ENCODE results near the gene POLG. TPM values are rescaled to one million over a fixed set of nuclear protein-coding genes. Genes with fewer than 3 reads are reported as not detected.
A peak's percentile ranks its signal among the peaks of the same experiment; 100 is the strongest.

The POLG gene
- total and polyA plus RNA-seq, 2 experiments from 2014 or later, result 28.8 to 74.1 TPM

GRCh38 chr15:89359471-89360293 is 25.1 kb upstream of the POLG start:
- TF ChIP-seq, protein P1, sequence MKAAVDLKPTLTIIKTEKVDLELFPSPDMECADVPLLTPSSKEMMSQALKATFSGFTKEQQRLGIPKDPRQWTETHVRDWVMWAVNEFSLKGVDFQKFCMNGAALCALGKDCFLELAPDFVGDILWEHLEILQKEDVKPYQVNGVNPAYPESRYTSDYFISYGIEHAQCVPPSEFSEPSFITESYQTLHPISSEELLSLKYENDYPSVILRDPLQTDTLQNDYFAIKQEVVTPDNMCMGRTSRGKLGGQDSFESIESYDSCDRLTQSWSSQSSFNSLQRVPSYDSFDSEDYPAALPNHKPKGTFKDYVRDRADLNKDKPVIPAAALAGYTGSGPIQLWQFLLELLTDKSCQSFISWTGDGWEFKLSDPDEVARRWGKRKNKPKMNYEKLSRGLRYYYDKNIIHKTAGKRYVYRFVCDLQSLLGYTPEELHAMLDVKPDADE (IDR thresholded peaks at IDR 0.05), result no peak
- TF ChIP-seq ZNF331 (CRISPR knock-in tag; IDR thresholded peaks at IDR 0.05; ENCODE audit: low read depth), result no peak
- TF ChIP-seq REST (IDR thresholded peaks at IDR 0.05; ENCODE audit: unreplicated experiment), result no peak
- Histone ChIP-seq H3K4me2 (peak overlapping the region; percentile 86), H3F3A (replicated peaks; ENCODE audit: low read depth) (peaks cover 10% of the 10 kb centered on the region; the same call in 1 of the 2 replicates), H3K36me3 (ENCODE audit: insufficient read depth) (no peaks in the 10 kb centered on the region), H3K27me3 (ENCODE audit: insufficient read depth) (peaks cover 100% of the 10 kb centered on the region), H2AFZ (no peak overlapping the region), H3K27ac (ENCODE audit: low read depth) (no peak overlapping the region), H4K20me1 (replicated peaks; ENCODE audit: insufficient read depth) (peaks cover 14% of the 10 kb centered on the region), H3K9me2 (ENCODE audit: insufficient read depth) (no peaks in the 10 kb centered on the region), H3K4me1 (ENCODE audit: insufficient read depth) (peaks cover 21% of the 10 kb centered on the region; the same call in 1 of the 2 replicates), H3K79me2 (replicated peaks; ENCODE audit: insufficient read depth) (no peaks in the 10 kb centered on the region), H3K4me3 (peak overlapping the region; percentile 68; the same call in 1 of the 2 replicates)
- H3K27me3 Mint-ChIP-seq (ENCODE audit: insufficient read depth, low read depth, poor library complexity), result peaks cover 86% of the 10 kb centered on the region
- peak; percentile 35 for DNase-seq (ENCODE audit: low spot score)
- H3K9me3 Mint-ChIP-seq, result no peaks in the 10 kb centered on the region; the same call in 2 of the 3 replicates
- peak overlapping the region; percentile 48 for H3K4me3 Mint-ChIP-seq
- peak; percentile 4 for ATAC-seq
- peaks cover 3% of the 10 kb centered on the region; the same call in 1 of the 3 replicates for H3K36me3 Mint-ChIP-seq (ENCODE audit: low read depth)
- no peak overlapping the region for H3K27ac Mint-ChIP-seq
- peaks cover 18% of the 10 kb centered on the region for H3K4me1 Mint-ChIP-seq

DNA sequence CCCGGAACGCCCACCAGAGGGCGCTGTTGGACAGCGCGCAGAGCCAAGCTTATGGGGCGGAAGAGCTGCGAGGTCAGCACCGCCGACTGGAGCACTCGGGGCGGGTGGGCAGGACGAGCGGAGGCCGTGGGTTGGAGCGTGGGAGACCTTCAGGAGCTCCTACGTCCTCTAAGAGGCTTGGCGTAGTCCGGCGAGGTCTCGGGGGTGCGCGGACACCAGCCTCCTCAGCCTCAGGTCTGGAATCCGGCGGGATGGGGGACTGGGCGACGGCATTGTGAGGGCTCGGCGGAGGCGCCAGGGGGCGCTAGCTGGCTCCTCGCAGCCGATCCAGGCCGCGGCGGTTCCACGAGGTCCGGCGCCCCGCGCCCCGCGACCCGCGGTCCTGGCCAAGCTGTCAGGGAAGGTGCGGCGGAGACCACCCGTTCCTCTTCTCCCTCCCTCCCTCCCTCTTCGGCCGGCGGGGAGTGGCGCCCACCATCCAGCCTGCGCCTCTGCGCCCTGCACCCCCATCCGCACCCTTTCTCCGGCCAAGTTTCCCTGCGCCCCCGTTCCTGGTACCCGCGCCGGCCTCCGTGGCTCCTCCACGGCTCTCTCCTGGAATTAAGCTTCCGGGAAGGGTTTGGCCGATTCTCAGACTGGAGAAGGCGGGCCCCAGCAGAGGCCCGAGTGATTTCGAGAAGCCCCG is 24.3 kb upstream of the POLG start:
- Histone ChIP-seq H3K27ac (ENCODE audit: low read depth) (no peak overlapping the region), H4K20me1 (replicated peaks; ENCODE audit: insufficient read depth) (peaks cover 10% of the 10 kb centered on the region), H3K9me2 (ENCODE audit: insufficient read depth) (no peaks in the 10 kb centered on the region), H3K36me3 (ENCODE audit: insufficient read depth) (no peaks in the 10 kb centered on the region), H2AFZ (0 out of 2 replicates have a peak overlapping the region, but pooled peaks have one; percentile 90), H3K27me3 (ENCODE audit: insufficient read depth) (peaks cover 95% of the 10 kb centered on the region), H3K79me2 (replicated peaks; ENCODE audit: insufficient read depth) (no peaks in the 10 kb centered on the region), H3F3A (replicated peaks; ENCODE audit: low read depth) (peaks cover 10% of the 10 kb centered on the region; the same call in 1 of the 2 replicates), H3K4me3 (peak overlapping the region; percentile 68), H3K4me1 (ENCODE audit: insufficient read depth) (peaks cover 21% of the 10 kb centered on the region; the same call in 1 of the 2 replicates), H3K4me2 (peak overlapping the region; percentile 86)
- Mint-ChIP-seq H3K4me1 (peaks cover 18% of the 10 kb centered on the region), H3K27ac (no peak overlapping the region), H3K4me3 (peak overlapping the region; percentile 65), H3K9me3 (no peaks in the 10 kb centered on the region; the same call in 2 of the 3 replicates), H3K27me3 (ENCODE audit: insufficient read depth, low read depth, poor library complexity) (peaks cover 85% of the 10 kb centered on the region), H3K36me3 (ENCODE audit: low read depth) (peaks cover 3% of the 10 kb centered on the region; the same call in 1 of the 3 replicates)
- ATAC-seq (peak; percentile 52), DNase-seq (ENCODE audit: low spot score) (peak; percentile 71)
- no peak for TF ChIP-seq CREB1 (CRISPR knock-in tag; IDR thresholded peaks at IDR 0.05; ENCODE audit: low read depth)
- no peak for TF ChIP-seq POLR2AphosphoS5 (IDR thresholded peaks at IDR 0.05; ENCODE audit: low read depth)
- peak; percentile 3 for TF ChIP-seq REST (IDR thresholded peaks at IDR 0.05; ENCODE audit: unreplicated experiment)
- TF ChIP-seq ZNF114 (CRISPR knock-in tag; IDR thresholded peaks at IDR 0.05), result no peak
- TF ChIP-seq EZH2 (IDR thresholded peaks at IDR 0.05; ENCODE audit: low read depth, unreplicated experiment), result peak; percentile 87

Data from GM23338 (cell line).